GM18517 (cell line): ENCODE measurements around the gene SPDEF.

Experiments
- ATAC-seq: cut with Tn5 transposase; IDR thresholded peaks from one replicate; pipeline ENCODE4 v1.9.1; 2021; ENCODE audit warnings: mild to moderate bottlenecking, moderate library complexity; ENCODE audit not compliant: unreplicated experiment

SPDEF gene

DNA sequence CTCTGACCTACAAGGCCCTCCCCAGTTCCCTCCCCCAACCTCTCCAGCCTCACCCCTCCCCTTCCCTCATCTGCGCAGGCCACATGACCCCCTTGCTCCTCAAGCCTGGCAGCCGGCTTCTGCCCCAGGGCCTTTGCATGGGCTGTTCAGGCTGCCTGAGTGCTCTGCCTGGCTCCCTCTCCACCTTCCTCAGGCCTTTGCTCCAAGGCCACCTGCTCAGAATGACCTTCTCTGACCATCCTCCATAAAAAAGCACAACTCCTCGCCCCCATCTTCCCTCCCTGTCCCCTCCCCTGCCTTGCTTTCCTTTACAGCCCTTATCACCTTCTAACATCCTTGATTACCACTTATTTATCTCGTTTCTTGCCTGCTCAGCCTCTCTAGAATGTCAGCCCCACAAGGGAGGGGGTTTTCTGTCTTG lies 38.7 kb downstream of the SPDEF start:
- ATAC-seq: no peak

DNA sequence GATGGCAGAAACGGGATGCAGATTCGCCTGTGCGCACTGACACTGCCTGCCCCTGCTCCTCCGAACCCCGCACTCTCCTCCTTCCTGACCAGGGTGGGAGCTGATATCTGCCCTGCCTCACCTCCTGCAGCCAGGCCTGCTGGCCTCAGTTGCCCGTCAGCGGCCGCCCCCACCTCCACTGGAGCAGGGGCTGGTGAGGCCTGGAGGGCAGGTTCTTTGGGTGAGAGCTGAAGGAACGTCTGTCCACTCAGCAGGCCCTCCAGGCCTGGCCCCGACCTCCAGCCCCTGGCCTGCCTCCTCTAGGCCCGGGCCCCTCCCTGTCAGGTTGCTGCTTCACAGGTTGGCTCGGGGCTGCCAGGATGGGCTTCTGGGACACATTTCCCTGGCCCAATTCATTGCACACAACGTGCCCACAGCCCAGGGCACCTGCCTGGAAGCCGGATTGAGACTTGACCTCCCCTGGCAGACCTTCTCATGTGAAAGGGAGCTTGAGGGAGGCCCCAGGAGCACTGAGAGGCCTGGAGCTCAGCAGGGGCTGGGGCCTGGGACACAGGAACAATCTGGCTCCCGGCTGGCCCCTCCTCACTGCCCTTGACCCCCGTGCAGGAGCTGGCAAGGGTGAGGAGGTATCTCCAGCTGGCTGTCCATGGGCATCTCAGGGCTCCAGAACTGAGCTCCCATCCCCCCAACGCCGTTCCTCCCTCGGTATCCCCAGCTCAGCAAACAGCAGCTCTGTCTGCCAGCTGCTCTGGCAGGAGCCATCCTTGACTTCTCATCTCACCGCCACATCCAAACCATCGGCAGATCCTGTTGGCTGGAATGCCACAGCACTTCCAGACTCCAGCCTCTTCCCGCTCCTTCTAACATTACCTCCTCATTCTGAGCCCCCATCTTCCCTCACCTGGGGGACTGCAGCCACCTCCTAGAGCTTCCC lies 39.5 kb downstream of the SPDEF start:
- ATAC-seq: no peak

DNA sequence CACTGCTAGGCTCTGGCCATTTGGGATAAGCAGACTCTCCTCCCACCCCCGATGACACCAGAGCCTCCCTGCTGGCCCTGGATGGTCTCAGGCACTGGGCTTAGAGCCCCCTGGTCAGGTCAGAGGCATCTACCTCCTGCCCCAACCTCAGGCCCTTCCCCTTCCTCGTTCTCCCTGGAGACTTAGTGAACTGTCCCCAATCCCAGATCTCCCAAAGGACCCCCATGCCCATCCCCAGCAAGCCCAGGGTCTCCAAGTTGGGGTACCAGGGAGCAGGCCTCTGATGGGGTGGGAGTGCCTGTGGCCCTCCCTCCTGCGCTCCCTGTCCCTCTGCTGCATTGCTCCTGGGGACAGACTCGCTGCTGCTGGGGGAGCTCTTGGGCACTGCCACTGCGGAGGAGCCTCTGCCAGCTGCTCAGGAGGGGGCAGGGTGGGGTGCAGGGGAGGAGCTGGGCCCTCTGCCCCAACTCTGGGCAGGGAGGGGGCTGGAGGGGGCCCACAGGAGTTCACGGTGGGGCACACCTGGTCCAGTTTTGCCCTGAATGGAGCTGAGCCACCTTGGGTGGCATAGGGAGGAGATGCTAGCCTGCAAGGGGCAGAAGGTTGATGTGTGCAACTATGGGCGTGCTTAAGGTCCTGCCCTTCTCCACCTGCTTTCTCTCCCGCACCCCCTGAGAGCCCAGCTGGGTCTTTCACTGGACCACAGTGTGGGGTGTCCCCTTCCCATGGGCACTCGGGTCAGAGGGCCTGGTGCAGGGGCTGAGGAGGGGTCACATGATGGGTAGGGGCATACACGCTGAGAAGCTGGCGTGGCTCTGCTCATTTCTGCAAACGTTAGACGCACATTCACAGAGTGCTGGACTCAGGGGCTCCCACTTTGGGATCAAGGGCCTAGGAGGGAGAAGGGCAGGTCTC lies 40.4 kb downstream of the SPDEF start:
- no peak for ATAC-seq

DNA sequence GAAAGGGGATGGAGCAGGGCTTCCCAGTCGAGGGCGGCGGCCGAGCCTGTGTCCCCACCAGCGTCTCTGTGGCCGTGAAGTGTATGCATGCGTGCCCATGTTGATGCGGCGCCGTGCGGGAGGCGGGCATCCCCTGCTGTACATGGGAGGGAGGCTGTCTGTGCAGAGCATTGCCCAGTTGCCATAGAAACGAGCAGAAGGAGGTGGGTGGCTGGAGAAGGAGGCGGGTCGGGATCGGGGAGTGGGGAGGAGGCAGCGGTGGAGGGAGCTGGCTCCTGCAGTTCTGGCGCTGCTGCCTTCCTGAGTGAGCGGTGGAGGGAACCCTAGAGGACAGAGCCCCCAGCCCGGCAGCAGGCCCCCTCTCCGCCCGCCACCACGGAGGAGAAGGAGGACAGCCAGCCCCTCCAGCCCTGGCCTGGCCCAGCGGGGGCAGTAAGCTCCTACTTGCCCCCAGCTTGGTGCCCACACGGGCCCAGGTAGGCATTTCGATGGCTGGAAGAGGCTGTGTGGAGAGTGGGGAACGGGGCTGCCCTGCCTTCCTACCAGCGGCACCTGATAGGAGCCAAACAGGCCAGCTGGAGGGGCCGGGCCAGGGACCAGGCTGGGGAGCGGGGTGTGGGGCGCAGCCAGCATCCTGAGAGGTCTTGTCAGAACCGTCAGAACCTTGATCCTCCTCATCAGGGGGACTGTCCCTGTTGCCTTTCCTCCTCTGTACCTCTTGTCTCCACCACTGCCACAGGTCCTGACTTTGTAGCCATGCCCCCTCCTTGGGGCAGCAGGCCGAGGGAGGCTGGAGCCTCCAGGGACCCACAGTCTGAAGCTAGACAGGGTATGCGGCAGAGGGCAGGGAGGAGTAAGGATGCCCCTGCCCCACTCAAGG lies 41.3 kb downstream of the SPDEF start:
- no peak for ATAC-seq

DNA sequence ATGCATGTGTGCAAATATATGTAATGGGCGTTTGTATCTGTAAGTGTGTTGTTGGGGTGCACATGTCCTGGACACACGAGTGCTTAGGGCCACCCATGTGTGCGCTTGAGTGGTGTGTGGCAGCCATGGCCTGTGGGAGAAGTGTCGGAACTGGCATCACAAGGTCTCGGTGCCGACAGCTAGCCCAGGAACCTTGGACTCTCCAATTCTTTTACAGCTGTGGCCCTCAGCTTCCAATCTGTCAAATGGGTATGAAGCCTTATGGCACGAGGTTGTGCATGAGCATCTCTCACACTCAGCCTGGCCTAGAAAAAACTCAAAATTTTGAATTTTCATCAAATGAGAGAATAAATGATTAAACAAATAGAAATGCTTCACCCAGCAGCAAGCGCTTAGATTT lies 42.0 kb downstream of the SPDEF start:
- ATAC-seq: no peak

DNA sequence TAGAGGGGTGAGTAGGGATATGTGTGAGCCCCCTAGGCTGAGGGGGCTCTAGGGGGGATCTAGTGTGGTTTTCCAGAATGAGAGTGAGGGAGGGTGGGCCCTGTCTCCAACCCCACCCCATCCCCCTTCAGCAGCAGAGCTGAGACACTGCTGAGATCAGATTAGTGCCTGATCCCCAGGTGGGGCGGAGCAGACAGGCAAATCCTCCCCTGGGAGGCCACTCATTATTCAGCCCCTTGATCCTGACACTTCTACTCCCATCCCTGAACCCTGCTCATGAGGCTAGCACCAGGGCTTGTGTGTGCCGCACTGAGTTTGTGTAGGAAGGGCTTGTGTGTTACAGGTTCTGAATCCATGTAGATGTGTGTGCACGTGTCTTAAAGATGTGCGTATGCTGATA lies 42.5 kb downstream of the SPDEF start:
- no peak for ATAC-seq

DNA sequence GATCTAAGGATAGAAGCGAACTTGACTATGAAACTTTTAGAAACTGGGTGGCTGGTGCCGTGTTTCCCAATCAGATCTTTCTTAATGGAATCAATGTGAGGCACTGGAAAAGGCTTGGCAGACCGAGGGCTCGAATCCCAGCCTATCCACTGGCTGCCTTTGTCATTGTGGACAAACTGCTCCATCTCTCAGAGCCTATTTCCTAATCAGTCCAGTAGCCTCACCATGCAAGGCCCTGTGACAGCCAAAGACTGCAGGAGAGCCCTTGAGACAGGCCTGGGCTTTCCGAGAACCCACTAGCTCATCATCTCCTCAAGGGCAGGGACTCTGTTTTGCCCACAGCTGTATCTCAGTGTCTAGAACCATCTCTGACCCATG lies 43.4 kb downstream of the SPDEF start:
- no peak for ATAC-seq

DNA sequence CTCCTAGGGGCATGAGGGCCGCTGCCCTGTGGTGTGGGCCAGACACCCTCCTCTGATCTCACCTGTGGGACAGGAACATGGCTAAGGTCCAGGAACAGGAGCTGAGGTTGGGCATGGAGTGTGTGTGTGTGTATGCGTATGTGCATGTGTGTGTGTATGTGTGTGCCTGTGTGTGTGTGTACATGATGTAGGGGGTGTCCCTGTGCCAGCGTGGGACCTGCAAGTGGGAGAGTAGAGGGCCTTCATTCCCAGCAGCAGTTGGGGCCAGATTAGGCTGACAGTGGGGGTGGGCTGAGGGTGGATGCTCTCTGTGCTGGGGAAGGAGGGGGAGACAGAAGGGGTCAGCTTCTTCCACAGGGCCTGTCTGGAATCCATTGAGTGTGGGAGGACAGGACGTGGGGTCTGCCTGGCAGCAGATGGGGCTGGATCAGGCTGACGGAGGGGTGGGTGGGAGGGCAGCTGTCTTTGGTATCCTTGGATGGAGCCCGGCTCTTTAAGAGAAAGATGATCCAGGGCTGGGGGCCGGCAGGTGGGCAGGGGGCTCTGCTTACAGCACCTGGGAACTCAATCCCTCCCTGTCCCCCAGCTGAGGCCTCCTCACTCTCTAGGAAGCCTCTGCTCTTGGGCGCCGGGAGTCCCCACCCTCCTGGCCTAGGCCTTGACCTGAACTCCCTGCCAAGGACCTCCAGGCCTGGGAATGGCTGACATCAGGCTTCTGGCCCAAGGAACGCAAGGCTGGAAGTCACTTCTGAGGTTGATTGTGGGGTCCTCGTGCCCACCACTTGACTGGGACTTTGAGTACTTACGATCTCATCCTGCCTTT lies 44.0 kb downstream of the SPDEF start:
- ATAC-seq: no peak

DNA sequence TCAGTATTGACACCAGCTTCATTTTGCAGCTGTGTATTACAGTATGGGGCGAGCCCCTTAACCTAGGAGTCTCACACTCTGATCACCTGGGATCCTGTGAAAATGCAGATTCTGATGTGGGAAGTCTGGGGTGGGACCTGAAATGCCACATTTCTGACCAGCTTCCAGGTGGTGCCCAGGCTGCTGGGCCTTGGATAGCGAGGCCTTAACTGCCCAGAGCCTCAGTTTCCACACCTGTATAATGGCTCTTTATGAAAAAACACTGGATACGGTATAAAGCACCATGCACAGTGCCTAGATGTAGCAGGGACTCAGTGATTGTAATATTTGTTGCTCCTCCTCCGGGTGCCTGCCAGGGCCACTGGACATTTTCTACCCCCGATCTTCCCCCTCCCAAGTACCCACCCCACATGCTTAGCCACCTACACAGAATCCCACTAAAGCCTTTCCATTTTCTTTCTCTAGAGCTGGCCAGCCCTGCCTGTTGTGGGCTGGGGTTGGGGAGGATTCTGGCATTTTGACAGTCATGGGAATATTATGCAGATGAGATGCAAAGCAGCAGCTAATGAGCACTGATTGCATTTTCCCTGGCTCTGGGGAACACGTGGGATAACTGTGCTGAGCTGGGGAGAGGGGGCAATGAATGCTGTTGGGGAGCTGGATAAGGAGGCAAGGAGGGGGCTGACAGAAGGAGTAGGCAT lies 44.8 kb downstream of the SPDEF start:
- ATAC-seq: no peak

DNA sequence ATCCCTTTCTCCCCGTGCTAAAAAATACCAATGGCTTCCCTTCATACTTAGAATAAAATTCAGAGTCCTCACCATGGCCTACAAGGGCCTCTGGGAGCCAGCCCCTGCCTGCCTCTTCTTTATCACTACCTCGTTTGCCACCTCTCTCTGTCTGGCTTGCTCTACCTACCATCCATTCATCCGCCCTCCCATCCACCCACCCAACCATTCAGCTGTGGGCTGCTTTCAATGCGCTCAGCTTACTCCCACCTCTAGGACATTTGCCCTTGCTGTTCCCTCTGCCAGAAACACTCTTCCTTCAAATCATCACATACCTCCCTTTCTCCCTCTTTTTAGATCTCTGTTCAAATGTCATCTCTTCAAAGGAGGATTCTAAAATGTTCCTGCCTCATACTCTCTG lies 45.8 kb downstream of the SPDEF start:
- ATAC-seq: no peak

DNA sequence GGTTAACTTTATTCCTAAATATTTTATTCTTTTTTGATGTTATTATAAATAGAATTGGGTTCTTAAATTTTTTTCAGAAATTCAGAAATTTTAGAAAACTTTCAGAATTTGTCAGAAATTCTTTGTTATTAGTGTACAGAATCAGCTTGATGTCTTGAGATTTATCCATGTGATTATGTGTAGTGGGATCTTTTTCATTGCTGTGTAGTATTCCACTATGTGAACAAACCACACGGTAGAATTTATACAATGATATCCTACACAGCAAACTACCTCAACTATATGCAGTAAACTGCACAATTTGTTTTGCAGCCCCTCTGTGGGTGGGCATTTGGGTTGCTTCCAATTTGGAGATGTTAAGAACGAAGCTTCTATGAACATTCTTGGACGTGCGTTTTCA lies 46.3 kb downstream of the SPDEF start:
- no peak for ATAC-seq

DNA sequence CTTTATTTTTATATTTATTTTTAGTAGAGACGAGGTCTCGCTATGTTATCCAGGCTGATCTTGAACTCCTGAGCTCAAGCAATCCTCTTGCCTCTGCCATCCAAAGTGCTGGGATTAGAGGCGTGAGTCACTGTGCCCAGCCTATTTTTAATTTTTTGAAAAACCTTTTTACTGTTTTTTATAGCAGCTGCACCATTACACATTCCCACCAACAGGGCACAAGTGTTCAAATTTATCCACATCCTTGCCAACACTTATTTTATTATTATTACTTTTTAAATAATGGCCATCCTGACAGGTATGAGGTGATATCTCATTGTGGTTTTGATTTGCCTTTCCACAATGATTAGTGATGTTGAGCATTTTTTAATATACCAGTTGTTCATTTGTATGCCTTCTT lies 47.7 kb downstream of the SPDEF start:
- ATAC-seq: no peak

DNA sequence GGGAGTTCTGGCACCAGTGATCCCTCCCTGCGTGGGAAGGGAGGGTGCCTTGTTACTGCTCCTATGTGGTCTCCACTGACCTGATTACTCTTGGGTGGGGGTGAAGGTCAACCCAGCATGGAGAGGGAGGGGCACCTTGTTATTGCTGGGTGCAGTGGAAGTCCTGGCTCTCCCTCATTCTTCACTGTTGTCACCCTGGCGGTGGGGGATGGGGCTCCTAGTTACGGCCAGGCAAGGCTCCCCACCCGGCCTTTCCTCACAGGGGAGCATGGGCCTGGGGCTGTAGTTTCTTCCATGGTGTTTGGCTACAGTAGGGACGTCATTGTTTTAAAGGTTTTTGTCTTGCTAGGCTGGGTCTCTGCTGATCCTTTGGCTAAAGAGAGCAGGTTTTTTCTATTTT lies 49.4 kb downstream of the SPDEF start:
- ATAC-seq: no peak

DNA sequence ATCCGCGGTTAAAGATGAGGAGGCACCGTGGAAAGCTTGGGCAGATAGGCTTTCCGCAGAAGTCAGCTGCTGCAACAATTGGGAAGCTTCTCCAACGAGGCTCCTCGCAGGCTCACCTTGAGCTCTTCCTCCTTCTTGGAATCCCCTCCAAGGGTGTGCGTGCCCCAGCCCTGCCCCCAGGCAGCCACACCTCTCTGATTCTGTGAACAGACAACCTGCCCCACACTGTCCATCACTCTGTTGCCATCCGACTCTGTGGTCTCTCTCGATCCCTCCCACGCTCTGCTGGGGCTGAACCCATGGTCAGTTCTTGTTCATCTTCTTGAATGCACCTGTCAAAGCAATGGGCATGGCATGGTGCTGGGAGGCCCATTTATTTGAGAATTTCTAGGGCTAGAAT lies 58.7 kb downstream of the SPDEF start:
- no peak for ATAC-seq

DNA sequence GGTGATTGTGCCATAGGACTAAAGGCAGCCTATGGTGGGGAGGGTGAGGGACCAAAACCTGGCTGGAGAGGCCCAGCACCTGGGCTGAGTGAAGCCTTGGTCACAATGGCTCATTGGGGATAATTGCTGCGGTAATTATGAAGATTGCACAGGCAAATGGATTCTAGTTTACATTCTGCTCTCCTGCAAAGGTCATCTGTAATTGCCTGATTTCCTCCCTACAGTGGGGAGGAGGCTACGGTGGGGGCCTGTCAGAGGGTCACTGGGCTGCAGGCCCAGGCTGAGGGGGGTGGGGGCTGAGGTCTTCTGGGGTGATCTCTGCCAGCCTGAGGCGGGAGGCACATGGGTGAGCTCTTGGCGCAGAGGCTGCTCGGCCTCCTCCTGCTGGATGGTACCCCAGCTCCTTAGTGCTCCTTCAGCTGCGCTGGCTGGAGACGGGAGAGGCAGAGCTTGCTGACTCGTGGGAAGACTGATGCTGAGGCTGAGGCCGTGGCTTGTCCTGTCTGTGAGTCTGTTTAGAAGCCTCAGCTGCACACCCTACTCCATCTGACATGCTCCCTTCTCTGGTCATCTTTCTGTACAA lies 59.9 kb downstream of the SPDEF start:
- ATAC-seq: no peak

DNA sequence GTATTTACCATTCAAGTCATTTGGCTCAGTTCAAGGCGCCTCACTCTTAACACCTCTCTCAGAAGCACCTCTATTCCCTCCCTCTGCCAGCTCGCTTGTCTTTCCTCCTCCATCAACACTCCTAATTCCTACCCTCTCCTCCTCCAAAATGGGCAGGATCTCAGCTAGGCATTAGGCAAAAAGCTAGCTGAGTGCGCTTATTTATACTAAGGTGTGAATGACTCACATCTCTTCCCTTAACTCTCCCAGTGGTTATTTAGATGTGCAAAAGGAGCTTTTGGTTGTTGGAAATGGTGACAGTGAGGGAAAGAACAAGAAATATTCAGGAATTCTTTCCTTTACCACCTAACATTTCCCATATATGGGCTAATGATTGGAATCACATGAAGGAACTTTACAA lies 61.2 kb downstream of the SPDEF start:
- ATAC-seq: no peak

DNA sequence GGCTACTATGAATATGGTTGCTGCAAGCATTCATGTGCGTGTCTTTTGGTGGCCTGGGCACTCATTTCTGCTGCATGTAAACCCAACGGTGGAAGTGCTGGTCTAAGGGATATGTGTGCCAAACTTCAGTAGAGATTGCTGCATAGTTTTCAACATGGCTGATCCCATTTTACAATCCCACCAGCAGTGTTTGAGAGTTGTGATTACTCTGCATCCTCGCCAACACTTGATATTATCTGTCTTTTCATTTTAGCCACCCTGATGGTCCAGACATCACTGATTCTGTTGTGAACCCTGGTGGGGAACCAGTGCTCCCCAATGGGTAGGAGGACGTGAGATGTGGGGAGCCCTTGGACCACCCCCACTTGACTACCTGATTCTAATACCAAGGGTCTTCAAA lies 62.8 kb downstream of the SPDEF start:
- no peak for ATAC-seq

DNA sequence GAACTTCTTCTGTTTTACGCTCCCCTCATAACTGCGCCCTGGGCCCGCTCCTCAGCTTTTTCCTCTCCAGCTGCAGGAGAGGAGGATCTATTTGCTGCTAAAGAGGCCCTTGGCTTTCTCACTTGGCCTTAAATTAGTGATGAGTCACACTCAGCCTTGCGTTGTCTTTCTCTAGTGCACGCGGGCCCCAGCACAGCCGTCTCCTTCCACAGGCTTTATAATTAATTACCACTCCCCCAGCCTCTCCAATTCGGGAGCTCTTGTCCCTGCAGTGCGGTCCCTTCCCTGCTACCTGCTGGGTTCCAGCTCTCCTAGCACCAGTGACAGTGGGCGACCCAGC lies 65.1 kb downstream of the SPDEF start:
- ATAC-seq: no peak

DNA sequence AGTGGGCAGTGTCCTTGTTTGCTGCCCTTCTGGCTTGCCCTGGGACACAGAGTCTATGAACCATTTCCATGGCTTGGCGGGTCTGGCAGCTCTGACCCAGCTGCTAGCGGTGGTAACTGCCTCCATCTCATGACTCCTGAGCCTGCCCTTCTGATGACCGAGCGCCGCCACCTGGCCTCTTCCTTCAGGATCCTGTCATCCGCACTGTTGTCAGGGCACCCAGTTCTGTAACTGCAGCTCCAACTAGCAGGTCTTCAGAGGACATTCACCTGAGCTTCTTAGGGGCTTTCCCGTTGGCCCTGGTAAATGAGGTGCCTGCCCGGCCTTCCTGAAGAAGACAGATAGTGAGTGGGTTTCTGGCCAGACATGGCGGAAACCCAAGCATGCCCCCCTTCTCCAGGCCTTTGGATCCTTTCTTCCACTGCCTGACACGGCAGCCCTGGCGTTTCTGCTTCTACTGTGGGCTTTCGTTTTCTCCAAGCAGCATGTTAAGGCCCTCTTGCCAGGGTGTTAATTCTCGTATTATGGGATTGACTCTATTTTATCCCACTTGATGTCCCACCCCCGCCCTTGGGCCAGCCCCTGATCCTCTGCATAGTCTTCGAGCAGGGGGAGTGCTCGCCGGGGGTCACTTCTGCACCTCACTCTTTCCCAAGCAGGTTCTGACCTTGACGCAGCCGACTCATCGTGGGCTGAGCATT lies 65.6 kb downstream of the SPDEF start:
- no peak for ATAC-seq
